ENCODE measurements around the gene PIP5K1B.

The PIP5K1B gene

GRCh38 chr9:68822596-68823165 is 117.6 kb downstream of the PIP5K1B start:
- DNase-seq = no peak

GRCh38 chr9:68825762-68826472 is 120.9 kb downstream of the PIP5K1B start:
- DNase-seq = no peak

GRCh38 chr9:68827837-68828744 is 123.1 kb downstream of the PIP5K1B start:
- no peak for DNase-seq

- no peak for DNase-seq
Measured at GRCh38 chr9:68832101-68832500, 127.1 kb downstream of the PIP5K1B start.

- DNase-seq = no peak
Measured at GRCh38 chr9:68832861-68833518, 128.0 kb downstream of the PIP5K1B start.

GRCh38 chr9:68834931-68835520 is 130.0 kb downstream of the PIP5K1B start:
- no peak for DNase-seq

- no peak for DNase-seq
Measured at GRCh38 chr9:68836788-68837187, 131.7 kb downstream of the PIP5K1B start.

GRCh38 chr9:68838245-68838644 is 133.2 kb downstream of the PIP5K1B start:
- no peak for DNase-seq

GRCh38 chr9:68841276-68842052 is 136.4 kb downstream of the PIP5K1B start:
- no peak for DNase-seq

- DNase-seq = no peak
Measured at GRCh38 chr9:68842568-68842967, 137.5 kb downstream of the PIP5K1B start.

- no peak for DNase-seq
Measured at GRCh38 chr9:68843239-68843638, 138.2 kb downstream of the PIP5K1B start.

- DNase-seq = no peak
Measured at GRCh38 chr9:68844157-68844556, 139.1 kb downstream of the PIP5K1B start.

- no peak for DNase-seq
Measured at GRCh38 chr9:68844631-68845612, 139.9 kb downstream of the PIP5K1B start.

GRCh38 chr9:68847765-68848164 is 142.7 kb downstream of the PIP5K1B start:
- no peak for DNase-seq

- DNase-seq = no peak
Measured at GRCh38 chr9:68851657-68852056, 146.6 kb downstream of the PIP5K1B start.

- DNase-seq = no peak
Measured at GRCh38 chr9:68852941-68853340, 147.9 kb downstream of the PIP5K1B start.

GRCh38 chr9:68859347-68859746 is 154.3 kb downstream of the PIP5K1B start:
- DNase-seq = no peak

- no peak for DNase-seq
Measured at GRCh38 chr9:68860419-68860818, 155.4 kb downstream of the PIP5K1B start.

- no peak for DNase-seq
Measured at GRCh38 chr9:68861436-68861835, 156.4 kb downstream of the PIP5K1B start.

GRCh38 chr9:68867066-68867465 is 162.0 kb downstream of the PIP5K1B start:
- DNase-seq = no peak

GRCh38 chr9:68869022-68869421 is 164.0 kb downstream of the PIP5K1B start:
- no peak for DNase-seq

Measured in NCI-H187 treated with DMSO at 0.1 percent for 48 hours (cell line).